Measurements from ENCODE around the gene RBM34. TPM values are rescaled to one million over a fixed set of nuclear protein-coding genes. Genes with fewer than 3 reads are reported as not detected.
"Not testable (repeated sequence)": the region's sequence is repeated elsewhere in the genome, so short reads cannot be mapped to it uniquely, and the experiment has no call there.

The RBM34 gene
- total RNA-seq, 6 experiments from 2014 or later = 16.6 to 37.7 (median 24.7) TPM

DNA sequence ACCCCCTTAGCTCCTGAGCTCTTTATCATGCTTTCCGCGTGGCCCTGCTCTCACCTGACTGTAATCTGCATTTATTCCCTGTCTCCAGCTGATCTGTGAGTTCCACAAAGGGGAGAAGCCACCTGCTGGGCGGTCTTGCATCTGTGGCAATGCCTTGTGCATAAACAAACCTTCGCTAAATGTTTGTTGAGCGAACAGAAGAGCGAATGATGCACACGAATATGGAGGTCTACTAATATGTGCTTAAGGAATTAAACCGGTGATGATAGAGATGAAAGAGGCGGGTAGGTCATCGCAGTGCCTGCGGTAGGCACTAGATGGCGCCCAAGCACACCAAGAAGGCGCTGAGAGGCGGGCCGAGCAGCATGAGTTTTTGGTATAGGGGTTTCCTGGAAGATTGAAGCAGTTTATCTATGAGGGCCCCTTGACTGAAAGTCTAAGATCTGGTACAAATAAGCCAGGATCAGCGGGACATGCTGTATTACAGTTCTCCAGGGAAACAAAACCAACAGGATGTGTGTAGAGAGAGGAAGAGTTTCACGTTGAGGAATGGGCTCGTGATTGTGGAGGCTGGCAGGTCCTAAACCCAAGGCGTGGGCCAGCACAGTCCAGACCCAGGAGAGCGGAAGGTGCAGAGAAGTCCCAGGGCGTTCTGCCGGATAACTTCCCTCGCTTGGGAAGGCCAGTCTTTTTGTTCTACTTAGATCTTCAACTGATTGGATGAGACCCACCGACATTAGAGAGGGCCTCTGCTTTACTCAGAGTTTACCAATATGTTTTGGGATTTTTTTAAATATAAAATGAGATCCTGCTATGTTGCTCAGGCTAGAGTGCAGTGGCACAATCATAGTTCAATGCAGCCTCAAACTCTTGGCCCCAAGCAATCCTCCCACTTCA is 67.1 kb downstream of the RBM34 start:
- 25% methylated on average over 21 of the region's 24 CpGs for WGBS (ENCODE audit: insufficient coverage, low coverage, low lambda C conversion rate, missing lambda C conversion rate)
- H3K27ac ChIP-seq = no peak overlapping the region
- TF ChIP-seq, protein P1, sequence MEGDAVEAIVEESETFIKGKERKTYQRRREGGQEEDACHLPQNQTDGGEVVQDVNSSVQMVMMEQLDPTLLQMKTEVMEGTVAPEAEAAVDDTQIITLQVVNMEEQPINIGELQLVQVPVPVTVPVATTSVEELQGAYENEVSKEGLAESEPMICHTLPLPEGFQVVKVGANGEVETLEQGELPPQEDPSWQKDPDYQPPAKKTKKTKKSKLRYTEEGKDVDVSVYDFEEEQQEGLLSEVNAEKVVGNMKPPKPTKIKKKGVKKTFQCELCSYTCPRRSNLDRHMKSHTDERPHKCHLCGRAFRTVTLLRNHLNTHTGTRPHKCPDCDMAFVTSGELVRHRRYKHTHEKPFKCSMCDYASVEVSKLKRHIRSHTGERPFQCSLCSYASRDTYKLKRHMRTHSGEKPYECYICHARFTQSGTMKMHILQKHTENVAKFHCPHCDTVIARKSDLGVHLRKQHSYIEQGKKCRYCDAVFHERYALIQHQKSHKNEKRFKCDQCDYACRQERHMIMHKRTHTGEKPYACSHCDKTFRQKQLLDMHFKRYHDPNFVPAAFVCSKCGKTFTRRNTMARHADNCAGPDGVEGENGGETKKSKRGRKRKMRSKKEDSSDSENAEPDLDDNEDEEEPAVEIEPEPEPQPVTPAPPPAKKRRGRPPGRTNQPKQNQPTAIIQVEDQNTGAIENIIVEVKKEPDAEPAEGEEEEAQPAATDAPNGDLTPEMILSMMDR (IDR thresholded peaks at IDR 0.05) = peak; percentile 69 to 95 (median 88)
- no peak for TF ChIP-seq POLR2A (IDR thresholded peaks at IDR 0.05)

GRCh38 chr1:235093013-235093695 is 67.9 kb downstream of the RBM34 start:
- DNase-seq (peak in 1 of 3 donors; percentile 57), ATAC-seq (peak; percentile 67 to 85 (median 77))
- WGBS (ENCODE audit: insufficient coverage, low coverage, low lambda C conversion rate, missing lambda C conversion rate) = 40% methylated on average over 13 of the region's 27 CpGs
- Histone ChIP-seq H3K9me3 (no peaks in the 10 kb centered on the region), H3K4me3 (no peak overlapping the region), H3K27ac (no peak overlapping the region), H3K4me1 (peaks cover 0 to 7% (median 3%) of the 10 kb centered on the region in 4 donors), H3K27me3 (no peaks in the 10 kb centered on the region), H3K36me3 (no peaks in the 10 kb centered on the region)
- TF ChIP-seq, protein P1 (IDR thresholded peaks at IDR 0.05) = no peak
- no peak for TF ChIP-seq POLR2A (IDR thresholded peaks at IDR 0.05)
- intact Hi-C loops (cut with DNase I) = loop anchor here in 1 of 2 donors (5.0 kb wide), 1 partner anchor 606 kb away; no protein-coding TSS in a partner anchor

More for the DNA sequence above, 67.1 kb downstream of the RBM34 start:
- Histone ChIP-seq H3K36me3 (no peaks in the 10 kb centered on the region), H3K4me1 (peaks cover 0 to 7% (median 3%) of the 10 kb centered on the region in 4 donors), H3K27me3 (no peaks in the 10 kb centered on the region), H3K9me3 (no peaks in the 10 kb centered on the region), H3K4me3 (no peak overlapping the region)
- intact Hi-C loops (cut with DNase I) = loop anchor here in 1 of 2 donors (5.0 kb wide), 1 partner anchor 607 kb away; no protein-coding TSS in a partner anchor
- DNase-seq (peak; percentile 68 to 80 (median 72)), ATAC-seq (peak; percentile 88 to 95 (median 92))

GRCh38 chr1:235092415-235092814 is 68.6 kb downstream of the RBM34 start:
- DNase-seq, H3K4me3 ChIP-seq, H3K36me3 ChIP-seq, H3K27me3 ChIP-seq, ATAC-seq, H3K27ac ChIP-seq, H3K9me3 ChIP-seq, H3K4me1 ChIP-seq: not testable (repeated sequence)
- intact Hi-C loops (cut with DNase I) = loop anchor here in 1 of 2 donors (5.0 kb wide), 1 partner anchor 605 kb away; no protein-coding TSS in a partner anchor
- 86% methylated on average over 11 of the region's 14 CpGs for WGBS (ENCODE audit: insufficient coverage, low coverage, low lambda C conversion rate, missing lambda C conversion rate)

DNA sequence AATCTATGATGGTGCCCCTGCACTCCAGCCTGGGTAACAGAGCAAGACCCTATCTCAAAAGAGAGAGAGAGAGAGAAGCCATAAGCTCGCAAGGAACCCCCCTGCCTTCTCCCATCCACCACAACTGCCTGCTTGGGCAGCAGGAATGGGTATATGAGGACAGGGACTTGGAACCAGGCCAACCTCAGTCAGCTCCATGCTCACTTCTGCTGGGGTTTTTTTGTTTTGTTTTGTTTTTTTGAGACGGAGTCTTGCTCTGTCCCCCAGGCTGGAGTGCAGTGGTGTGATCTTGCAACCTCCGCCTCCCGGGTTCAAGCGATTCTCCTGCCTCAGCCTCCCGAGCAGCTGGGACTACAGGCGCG is 69.0 kb downstream of the RBM34 start:
- intact Hi-C loops (cut with DNase I) = loop anchor here in 1 of 2 donors (5.0 kb wide), 1 partner anchor 605 kb away; no protein-coding TSS in a partner anchor
- H3K27me3 ChIP-seq, H3K36me3 ChIP-seq, H3K9me3 ChIP-seq, H3K4me3 ChIP-seq, H3K4me1 ChIP-seq, DNase-seq, H3K27ac ChIP-seq, ATAC-seq: not testable (repeated sequence)
- WGBS (ENCODE audit: insufficient coverage, low coverage, low lambda C conversion rate, missing lambda C conversion rate) = 96% methylated on average over 8 of the region's 8 CpGs

DNA sequence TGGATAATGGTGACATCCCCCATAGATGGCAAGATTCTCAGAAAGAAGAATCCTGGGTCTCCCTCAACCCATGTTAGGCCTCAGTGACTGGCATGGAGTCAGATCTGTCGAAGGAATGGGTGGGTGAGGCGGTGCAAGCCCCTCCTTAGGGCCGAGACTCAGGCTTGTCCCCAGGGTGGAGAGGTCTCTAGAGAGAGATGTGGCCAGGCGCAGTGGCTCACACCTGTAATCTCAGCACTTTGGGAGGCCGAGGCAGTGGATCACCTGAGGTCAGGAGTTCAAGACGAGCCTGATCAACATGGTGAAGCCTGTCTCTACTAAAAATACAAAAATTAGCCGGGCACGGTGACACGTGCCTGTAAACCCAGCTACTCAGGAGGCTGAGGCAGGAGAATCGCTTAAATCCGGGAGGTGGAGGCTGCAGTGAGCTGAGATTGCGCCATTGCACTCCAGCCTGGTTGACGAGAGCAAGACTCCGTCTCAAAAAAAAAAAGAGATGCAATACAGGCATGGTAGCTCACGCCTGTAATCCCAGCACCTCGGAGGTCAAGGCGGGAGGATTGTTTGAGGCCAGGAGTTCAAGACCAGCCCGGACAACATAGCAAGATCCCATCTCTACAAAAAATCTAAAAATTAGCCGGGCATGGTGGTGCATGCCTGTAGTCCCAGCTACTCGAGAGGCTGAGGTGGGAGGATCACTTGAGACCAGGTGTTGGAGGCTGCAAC is 69.6 kb downstream of the RBM34 start:
- not testable (repeated sequence) for H3K27me3 ChIP-seq, H3K9me3 ChIP-seq, ATAC-seq, H3K27ac ChIP-seq, H3K4me3 ChIP-seq, H3K36me3 ChIP-seq, DNase-seq, H3K4me1 ChIP-seq
- 91% methylated on average over 5 of the region's 20 CpGs for WGBS (ENCODE audit: insufficient coverage, low coverage, low lambda C conversion rate, missing lambda C conversion rate)
- intact Hi-C loops (cut with DNase I) = loop anchor here in 1 of 2 donors (5.0 kb wide), 1 partner anchor 604 kb away; no protein-coding TSS in a partner anchor

Measured in right lobe of liver (tissue), 6 donors.